ENCODE results near the gene SHB.
A peak's percentile ranks its signal among the peaks of the same experiment; 100 is the strongest.

Gene SHB

GRCh38 chr9:38086496-38086895, 17.5 kb upstream of the SHB start:
- DNase-seq: no peak

- DNase-seq: no peak
Measured at GRCh38 chr9:38085308-38085707, 16.3 kb upstream of the SHB start.

GRCh38 chr9:38084556-38084880, 15.5 kb upstream of the SHB start:
- DNase-seq: no peak

GRCh38 chr9:38083858-38084555, 15.0 kb upstream of the SHB start:
- no peak for DNase-seq

- no peak for DNase-seq
Measured at GRCh38 chr9:38082446-38083287, 13.6 kb upstream of the SHB start.

- no peak for DNase-seq
Measured at GRCh38 chr9:38081356-38082108, 12.5 kb upstream of the SHB start.

GRCh38 chr9:38079461-38080031, 10.5 kb upstream of the SHB start:
- no peak for DNase-seq

GRCh38 chr9:38075272-38075671, 6.2 kb upstream of the SHB start:
- no peak for DNase-seq

- DNase-seq: no peak
Measured at GRCh38 chr9:38074441-38074961, 5.5 kb upstream of the SHB start.

- DNase-seq: no peak
Measured at GRCh38 chr9:38073882-38074281, 4.9 kb upstream of the SHB start.

GRCh38 chr9:38071470-38072134, 2.6 kb upstream of the SHB start:
- DNase-seq: no peak

- peak; percentile 6 for DNase-seq
Measured at GRCh38 chr9:38067859-38068681, 957 bp downstream of the SHB start.

GRCh38 chr9:38066914-38067858, 1.8 kb downstream of the SHB start:
- DNase-seq: peak; percentile 14

GRCh38 chr9:38066197-38066913, 2.7 kb downstream of the SHB start:
- no peak for DNase-seq

- DNase-seq: no peak
Measured at GRCh38 chr9:38065369-38066075, 3.5 kb downstream of the SHB start.

- no peak for DNase-seq
Measured at GRCh38 chr9:38064842-38065368, 4.1 kb downstream of the SHB start.

GRCh38 chr9:38063363-38063707, 5.7 kb downstream of the SHB start:
- no peak for DNase-seq

- no peak for DNase-seq
Measured at GRCh38 chr9:38062498-38063362, 6.3 kb downstream of the SHB start.

Data from CD4-positive, alpha-beta T cell treated with Interleukin-21 for 1 hour (primary cell).